HepG2 (cell line): ENCODE data around the gene PEX5L.

Experiments used
- ARNT2 ChIP-seq: sonication (generic); formaldehyde crosslinking; IDR thresholded peaks from 2 replicates; pipeline ENCODE4 v1.8.0; 2022; ENCODE audit warnings: mild to moderate bottlenecking, low read depth, missing genetic modification reagents, moderate library complexity
- HNRNPL ChIP-seq: fragments of 200-400 bp; formaldehyde crosslinking; IDR thresholded peaks from 2 replicates; pipeline ENCODE4 v1.6.1; 2017; ENCODE audit warnings: mild to moderate bottlenecking, low read depth, low read length
- HOXD1 ChIP-seq: sonication (generic); formaldehyde crosslinking; IDR thresholded peaks from 2 replicates; pipeline ENCODE4 v1.5.0; 2020; ENCODE audit warnings: missing genetic modification reagents
- IRF2 ChIP-seq: IDR thresholded peaks from 2 replicates; pipeline ENCODE4 v1.6.1; 2018; ENCODE audit warnings: missing genetic modification reagents, missing compliant biosample characterization
- MTF1 ChIP-seq: sonication (generic); formaldehyde crosslinking; IDR thresholded peaks from 2 replicates; pipeline ENCODE4 v1.5.0; 2020; ENCODE audit warnings: missing genetic modification reagents
- MXI1 ChIP-seq: IDR thresholded peaks from 3 replicates; pipeline ENCODE4 v1.6.1; 2012; ENCODE audit warnings: low read depth, low read length, inconsistent platforms, borderline replicate concordance
- RAD21 ChIP-seq: fragments of 450-650 bp; formaldehyde crosslinking; IDR thresholded peaks from 2 replicates; pipeline ENCODE4 v1.5.0; 2020; ENCODE audit warnings: mild to moderate bottlenecking
- ZNF772 ChIP-seq: sonication (generic); formaldehyde crosslinking; IDR thresholded peaks from 2 replicates; pipeline ENCODE4 v1.5.0; 2020; ENCODE audit warnings: mild to moderate bottlenecking, missing genetic modification reagents
- TF ChIP-seq, protein P1 (sequence below): sonication (generic); formaldehyde crosslinking; IDR thresholded peaks from 2 replicates; pipeline ENCODE4 v1.4.0; 2020; ENCODE audit warnings: mild to moderate bottlenecking, missing genetic modification reagents
- TF ChIP-seq, protein P2 (sequence below): IDR thresholded peaks from 2 replicates; pipeline ENCODE4 v1.6.1; 2012; ENCODE audit warnings: inconsistent platforms

DNA sequence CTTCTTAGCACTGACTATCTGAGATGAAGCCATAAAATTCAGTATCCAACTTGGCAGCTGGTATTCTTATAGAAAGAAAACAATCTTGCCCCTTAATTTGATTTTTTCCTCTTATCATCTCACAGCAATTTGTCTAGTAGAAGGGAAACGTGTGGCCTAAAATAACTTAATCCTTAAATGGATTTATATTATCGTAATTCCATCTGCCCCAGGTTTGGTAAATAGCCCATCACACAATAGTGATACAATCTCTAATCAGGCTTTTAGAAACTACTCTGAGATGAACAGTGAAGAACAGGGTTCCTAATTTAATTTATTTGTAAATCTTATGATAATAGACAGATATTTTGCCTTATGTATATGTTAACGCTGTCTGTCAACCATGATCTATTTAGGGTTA, 24.8 kb downstream of the PEX5L start:
- TF ChIP-seq, protein P1, sequence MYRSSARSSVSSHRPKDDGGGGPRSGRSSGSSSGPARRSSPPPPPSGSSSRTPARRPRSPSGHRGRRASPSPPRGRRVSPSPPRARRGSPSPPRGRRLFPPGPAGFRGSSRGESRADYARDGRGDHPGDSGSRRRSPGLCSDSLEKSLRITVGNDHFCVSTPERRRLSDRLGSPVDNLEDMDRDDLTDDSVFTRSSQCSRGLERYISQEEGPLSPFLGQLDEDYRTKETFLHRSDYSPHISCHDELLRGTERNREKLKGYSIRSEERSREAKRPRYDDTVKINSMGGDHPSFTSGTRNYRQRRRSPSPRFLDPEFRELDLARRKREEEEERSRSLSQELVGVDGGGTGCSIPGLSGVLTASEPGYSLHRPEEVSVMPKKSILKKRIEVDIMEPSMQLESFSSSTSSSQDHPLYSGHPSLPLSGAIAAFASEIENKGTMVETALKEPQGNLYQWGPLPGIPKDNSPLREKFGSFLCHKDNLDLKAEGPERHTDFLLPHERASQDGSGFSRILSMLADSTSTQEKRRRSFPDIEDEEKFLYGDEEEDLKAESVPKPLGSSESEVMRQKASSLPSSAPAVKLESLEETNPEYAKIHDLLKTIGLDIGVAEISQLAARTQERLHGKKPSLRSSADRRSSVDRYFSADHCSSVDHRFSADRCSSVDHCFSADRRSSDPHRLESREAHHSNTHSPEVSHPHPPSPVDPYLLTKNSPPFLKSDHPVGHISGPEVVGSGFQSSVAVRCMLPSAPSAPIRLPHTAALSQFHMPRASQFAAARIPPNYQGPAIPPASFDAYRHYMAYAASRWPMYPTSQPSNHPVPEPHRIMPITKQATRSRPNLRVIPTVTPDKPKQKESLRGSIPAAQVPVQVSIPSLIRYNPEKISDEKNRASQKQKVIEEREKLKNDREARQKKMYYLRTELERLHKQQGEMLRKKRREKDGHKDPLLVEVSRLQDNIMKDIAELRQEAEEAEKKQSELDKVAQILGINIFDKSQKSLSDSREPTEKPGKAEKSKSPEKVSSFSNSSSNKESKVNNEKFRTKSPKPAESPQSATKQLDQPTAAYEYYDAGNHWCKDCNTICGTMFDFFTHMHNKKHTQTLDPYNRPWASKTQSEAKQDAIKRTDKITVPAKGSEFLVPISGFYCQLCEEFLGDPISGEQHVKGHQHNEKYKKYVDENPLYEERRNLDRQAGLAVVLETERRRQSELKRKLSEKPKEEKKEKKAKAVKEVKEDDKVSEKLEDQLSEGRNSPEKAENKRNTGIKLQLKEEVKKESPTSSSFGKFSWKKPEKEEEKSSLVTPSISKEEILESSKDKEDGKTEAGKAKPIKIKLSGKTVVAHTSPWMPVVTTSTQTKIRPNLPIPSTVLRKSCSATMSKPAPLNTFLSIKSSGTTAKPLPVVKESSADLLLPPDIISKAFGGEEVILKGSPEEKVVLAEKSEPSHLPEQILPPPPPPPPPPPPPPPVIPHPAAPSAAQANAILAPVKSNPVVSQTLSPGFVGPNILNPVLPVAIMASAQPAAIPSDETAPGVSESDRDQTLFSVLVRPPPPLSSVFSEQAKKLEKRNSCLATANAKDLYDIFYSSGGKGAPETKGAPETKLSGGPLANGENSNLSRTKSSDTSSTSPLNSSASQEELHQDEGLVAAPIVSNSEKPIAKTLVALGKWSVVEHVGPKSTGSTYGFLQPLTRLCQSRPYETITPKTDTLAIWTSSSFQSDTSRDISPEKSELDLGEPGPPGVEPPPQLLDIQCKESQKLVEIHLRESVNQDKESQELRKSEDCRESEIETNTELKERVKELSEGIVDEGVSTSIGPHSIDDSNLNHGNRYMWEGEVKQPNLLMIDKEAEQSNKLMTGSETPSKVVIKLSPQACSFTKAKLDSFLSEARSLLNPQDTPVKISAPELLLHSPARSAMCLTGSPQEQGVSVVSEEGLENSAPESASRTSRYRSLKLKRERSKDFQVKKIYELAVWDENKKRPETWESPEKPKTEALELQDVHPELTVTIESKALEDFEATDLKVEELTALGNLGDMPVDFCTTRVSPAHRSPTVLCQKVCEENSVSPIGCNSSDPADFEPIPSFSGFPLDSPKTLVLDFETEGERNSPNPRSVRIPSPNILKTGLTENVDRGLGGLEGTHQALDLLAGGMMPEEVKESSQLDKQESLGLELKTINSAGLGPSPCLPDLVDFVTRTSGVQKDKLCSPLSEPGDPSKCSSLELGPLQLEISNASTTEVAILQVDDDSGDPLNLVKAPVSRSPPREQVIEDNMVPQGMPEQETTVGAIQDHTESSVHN, result no peak
- TF ChIP-seq ARNT2 (CRISPR knock-in tag) (no peak), HNRNPL (no peak), HOXD1 (no peak), MTF1 (CRISPR knock-in tag) (no peak), ZNF772 (CRISPR knock-in tag) (no peak), MXI1 (no peak), RAD21 (CRISPR knock-in tag) (no peak), IRF2 (CRISPR knock-in tag) (no peak)
- TF ChIP-seq, protein P2, sequence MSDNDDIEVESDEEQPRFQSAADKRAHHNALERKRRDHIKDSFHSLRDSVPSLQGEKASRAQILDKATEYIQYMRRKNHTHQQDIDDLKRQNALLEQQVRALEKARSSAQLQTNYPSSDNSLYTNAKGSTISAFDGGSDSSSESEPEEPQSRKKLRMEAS, result no peak
